ENCODE measurements around the gene PTPRQ.

The PTPRQ gene

GRCh38 chr12:80576641-80577418 is 132.8 kb downstream of the PTPRQ start:
- DNase-seq = no peak

- no peak for DNase-seq
Observed at GRCh38 chr12:80580254-80580653, 136.2 kb downstream of the PTPRQ start.

GRCh38 chr12:80581783-80582182 is 137.7 kb downstream of the PTPRQ start:
- DNase-seq = no peak

- no peak for DNase-seq
Observed at GRCh38 chr12:80582431-80582830, 138.4 kb downstream of the PTPRQ start.

- no peak for DNase-seq
Observed at GRCh38 chr12:80589077-80589476, 145.0 kb downstream of the PTPRQ start.

- no peak for DNase-seq
Observed at GRCh38 chr12:80590085-80590484, 146.1 kb downstream of the PTPRQ start.

- no peak for DNase-seq
Observed at GRCh38 chr12:80593766-80594165, 149.7 kb downstream of the PTPRQ start.

- DNase-seq = no peak
Observed at GRCh38 chr12:80596509-80596908, 152.5 kb downstream of the PTPRQ start.

GRCh38 chr12:80598004-80598606 is 154.1 kb downstream of the PTPRQ start:
- DNase-seq = no peak

GRCh38 chr12:80602455-80602854 is 158.4 kb downstream of the PTPRQ start:
- DNase-seq = no peak

- no peak for DNase-seq
Observed at GRCh38 chr12:80607361-80608135, 163.5 kb downstream of the PTPRQ start.

- DNase-seq = no peak
Observed at GRCh38 chr12:80617733-80618132, 173.7 kb downstream of the PTPRQ start.

GRCh38 chr12:80620281-80620680 is 176.2 kb downstream of the PTPRQ start:
- DNase-seq = no peak

- no peak for DNase-seq
Observed at GRCh38 chr12:80622271-80622670, 178.2 kb downstream of the PTPRQ start.

- DNase-seq = no peak
Observed at GRCh38 chr12:80625051-80625450, 181.0 kb downstream of the PTPRQ start.

- no peak for DNase-seq
Observed at GRCh38 chr12:80625901-80626300, 181.9 kb downstream of the PTPRQ start.

GRCh38 chr12:80627782-80628181 is 183.7 kb downstream of the PTPRQ start:
- no peak for DNase-seq

GRCh38 chr12:80632835-80633234 is 188.8 kb downstream of the PTPRQ start:
- no peak for DNase-seq

- DNase-seq = no peak
Observed at GRCh38 chr12:80634903-80635302, 190.9 kb downstream of the PTPRQ start.

- DNase-seq = no peak
Observed at GRCh38 chr12:80636832-80637231, 192.8 kb downstream of the PTPRQ start.

- DNase-seq = no peak
Observed at GRCh38 chr12:80641936-80642335, 197.9 kb downstream of the PTPRQ start.

GRCh38 chr12:80643961-80644360 is 199.9 kb downstream of the PTPRQ start:
- DNase-seq = no peak

GRCh38 chr12:80648881-80649280 is 204.8 kb downstream of the PTPRQ start:
- no peak for DNase-seq

GRCh38 chr12:80655751-80656150 is 211.7 kb downstream of the PTPRQ start:
- no peak for DNase-seq

Measured in NCI-H1048 (cell line).